HG02588 (cell line): Measurements from ENCODE around the gene SOBP.

ENCODE experiments used
- ATAC-seq: cut with Tn5 transposase; IDR thresholded peaks from one replicate; pipeline ENCODE4 v1.9.1; 2021; ENCODE audit warnings: mild to moderate bottlenecking, moderate library complexity; ENCODE audit not compliant: unreplicated experiment

SOBP gene

DNA sequence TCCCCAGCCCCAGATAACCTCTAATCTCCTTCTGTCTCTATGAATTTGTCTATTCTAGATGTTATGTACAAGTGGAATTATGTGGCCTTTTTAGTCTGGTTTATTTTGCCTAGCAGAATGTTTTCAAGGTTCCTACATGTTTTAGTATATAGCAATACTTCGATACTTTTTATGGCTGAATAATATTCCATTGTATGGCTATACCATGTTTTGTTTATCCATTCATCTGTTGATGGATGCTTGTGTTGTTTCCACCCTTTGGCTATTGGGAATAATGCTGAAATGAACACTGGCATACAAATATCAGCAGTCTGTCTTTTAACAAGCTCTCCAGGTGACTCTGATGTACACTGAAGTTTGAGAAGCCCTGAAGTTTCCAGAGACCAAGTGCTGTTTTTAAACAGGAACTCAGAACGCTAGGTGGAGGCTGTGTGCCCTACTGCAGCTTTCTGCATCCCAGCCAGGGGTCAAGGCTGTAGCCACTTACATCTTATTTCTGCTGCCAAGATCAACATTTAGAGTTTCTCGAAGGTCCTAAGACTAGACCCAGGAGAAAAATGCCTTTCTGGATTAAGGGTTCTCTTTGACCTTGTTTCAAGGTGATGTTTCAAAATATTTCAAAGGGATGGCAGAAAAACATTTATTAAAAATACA, 123.0 kb downstream of the SOBP start:
- ATAC-seq: no peak

- no peak for ATAC-seq
These were observed 123.9 kb downstream of the SOBP start for GRCh38 chr6:107613651-107614379.

DNA sequence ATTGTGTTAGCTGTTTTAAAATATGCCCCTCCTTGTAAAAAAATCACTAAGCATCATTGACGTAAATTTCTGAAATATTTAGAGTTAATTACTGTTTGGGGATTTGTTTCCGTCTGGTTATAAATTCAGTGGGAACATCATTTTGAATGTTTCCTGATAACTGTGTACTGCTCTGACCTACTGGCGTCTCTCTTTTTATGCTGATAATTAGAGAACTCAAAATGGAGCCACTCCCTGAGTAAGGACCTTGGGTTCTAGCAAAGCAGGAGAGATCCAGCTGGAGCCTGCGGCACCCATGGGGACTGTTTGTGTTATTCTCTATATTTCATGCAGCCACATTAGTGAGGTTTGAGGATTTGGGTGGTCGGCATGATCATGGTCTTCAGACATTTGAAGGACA, 124.9 kb downstream of the SOBP start:
- no peak for ATAC-seq

DNA sequence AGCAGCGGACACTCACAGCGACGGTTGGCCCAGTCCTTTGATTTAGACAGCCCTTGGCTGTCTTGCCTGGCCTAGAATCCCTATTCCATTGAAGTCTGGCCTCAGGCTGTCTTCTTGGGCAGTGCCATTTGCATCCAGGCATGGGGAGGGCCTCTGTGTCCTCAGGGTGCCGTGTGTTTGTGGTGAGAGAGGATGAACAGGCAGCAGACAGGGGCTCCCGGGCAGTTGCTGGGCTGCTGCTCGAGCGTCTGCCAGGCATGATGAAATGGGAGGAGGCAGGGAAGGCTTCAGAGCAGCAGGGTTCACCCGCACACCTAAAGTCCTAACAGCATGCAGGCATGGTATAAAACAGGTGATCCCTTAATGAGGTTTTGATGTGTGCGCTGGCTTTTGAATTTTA, 126.9 kb downstream of the SOBP start:
- ATAC-seq: no peak

GRCh38 chr6:107617341-107617932, 127.5 kb downstream of the SOBP start:
- ATAC-seq: no peak

DNA sequence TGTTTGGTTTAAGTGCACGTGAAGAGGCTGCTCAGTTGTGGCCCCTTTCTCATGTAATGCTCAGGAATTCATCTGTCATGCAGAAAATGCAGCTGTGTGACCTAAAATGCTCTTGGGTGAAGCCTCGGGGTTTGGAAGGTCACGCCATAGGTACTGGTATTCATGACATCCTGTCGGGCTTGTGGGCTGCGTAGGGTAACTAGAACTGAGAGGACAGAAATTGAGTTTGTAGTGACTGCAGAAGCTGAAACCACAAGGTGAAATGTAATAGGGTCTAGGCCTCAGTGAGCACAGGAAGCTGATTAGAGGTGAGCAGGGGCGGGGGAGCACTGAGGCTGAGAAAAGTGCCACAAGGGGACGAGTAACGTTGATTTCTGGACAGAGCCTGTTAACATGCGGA, 128.8 kb downstream of the SOBP start:
- ATAC-seq: peak; percentile 95

DNA sequence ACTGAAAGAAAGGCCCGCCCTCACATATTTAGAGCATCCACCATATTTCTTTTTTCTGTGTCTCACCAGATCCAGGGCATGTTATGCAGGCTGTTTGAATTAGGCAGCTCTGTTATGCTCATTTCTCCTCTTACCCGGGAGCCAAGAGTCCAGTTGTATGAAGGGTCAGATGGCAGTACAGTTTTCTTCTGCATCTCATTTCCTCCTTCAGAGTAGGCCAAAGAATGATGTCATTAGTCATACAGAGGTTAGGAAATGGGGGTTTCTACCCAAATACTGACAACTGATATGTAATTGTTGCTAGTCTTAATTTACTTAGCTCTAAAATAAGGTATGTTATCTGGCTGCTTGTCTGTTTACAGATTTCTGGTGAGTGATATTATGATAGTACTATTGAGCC, 130.8 kb downstream of the SOBP start:
- ATAC-seq: no peak

DNA sequence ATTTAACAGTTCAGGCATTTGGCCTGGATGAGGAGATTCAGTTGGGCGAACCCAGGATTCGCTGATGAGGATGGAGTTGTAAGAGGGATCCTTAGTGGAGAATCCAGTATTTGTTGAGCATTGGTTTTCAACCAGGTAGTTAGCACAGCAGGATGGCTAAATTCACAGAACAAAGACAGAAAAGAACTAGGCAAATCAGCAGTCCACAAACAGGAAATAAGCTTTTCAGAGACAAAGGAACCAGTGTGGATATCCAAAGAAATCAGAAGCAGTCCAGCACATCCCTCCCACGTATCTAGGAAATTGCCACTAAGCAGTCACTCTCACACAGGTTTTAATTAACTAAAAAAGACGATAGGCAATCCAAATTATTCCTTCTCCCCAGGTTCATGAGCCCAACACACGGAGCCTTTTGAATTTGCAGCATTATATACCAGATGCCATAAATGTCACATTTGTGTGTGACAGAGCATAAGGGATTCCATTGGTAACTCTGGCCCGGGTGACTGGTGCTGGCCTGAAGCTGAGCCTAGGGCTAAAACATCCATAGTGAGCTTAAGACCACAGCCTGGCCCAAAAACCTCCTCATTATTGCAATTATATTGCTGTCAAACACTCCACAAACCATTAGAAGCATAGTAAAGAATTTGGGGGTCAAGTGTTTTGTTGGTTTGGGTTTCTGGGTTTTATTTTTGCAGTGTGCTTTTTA, 131.5 kb downstream of the SOBP start:
- no peak for ATAC-seq

- ATAC-seq: no peak
These were observed 132.4 kb downstream of the SOBP start for GRCh38 chr6:107622269-107622668.

DNA sequence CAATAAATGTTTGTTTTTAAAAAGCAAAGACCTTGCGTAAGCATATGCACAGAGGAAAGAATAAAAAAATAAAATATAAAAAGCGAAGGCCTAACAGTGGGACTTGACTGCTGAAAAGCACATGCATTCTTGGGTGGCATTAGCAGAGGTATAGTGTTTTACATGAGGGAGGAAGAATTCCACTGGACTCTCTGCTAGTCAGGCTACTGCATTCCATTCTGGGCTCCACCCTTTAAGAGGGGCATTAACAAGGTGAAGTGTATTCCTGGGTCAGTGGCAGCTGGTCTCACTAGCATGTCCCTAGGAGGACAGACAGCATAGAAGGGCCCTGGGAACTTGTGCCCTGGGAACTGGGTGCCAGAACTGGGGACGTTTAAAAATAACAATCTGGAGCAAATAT, 134.1 kb downstream of the SOBP start:
- ATAC-seq: no peak

DNA sequence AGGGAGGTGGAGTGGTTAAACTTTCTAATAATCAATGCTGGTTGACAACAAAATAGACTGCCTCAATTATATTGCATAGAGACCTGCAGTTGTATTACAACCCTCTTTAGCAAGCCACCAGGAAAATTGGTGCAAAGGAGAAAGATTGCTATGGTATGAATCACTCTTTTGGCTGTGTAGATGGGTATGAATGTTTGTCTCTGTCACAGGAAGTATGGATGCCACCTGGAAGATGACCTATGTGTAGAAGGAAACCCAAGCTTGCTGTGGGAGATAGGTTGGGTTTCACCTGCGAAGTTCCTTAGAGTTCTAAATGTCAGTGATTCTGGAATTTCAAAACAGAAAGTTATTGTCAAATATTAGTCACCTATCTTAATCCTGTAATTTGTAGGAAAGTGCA, 134.6 kb downstream of the SOBP start:
- ATAC-seq: no peak

- ATAC-seq: no peak
These were observed 135.3 kb downstream of the SOBP start for GRCh38 chr6:107625264-107625663.

DNA sequence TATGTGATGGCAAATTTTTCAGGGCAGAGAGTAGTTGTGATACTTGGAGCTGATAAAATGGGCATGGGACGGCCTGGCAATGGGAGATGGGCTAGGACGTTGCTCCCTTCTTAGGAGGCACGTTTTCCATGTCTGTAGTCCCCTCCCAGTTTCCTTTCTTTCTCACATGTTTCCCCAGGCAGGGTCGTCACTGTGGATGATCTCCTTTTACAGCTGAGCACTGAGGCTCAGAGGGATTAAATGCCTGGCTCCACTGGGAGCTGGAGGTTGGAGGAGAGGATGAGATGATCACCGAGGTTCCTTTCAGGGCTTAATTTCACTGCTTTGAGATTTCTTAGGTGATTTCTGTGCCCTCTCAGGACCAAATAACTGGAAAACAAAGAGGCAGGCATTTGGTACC, 136.7 kb downstream of the SOBP start:
- ATAC-seq: no peak

DNA sequence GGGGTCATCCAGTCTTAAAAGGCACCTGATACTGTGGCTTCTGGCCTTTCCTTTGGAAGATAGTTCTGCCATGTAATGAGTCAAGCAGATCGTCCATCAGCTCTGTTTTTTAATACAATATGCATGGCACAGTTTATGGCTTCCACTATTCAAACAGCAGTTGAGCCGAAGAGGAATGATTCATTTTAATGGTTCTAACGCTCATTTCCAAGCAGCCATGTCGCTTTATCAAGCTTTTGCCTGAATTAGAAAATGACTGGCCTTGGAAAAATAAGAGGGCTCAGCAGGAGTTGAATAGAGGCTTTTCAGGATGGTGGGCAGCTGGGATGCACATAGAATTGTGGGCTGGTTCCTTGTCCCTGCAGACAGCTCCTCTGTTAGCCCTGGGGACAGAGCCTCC, 138.1 kb downstream of the SOBP start:
- no peak for ATAC-seq

DNA sequence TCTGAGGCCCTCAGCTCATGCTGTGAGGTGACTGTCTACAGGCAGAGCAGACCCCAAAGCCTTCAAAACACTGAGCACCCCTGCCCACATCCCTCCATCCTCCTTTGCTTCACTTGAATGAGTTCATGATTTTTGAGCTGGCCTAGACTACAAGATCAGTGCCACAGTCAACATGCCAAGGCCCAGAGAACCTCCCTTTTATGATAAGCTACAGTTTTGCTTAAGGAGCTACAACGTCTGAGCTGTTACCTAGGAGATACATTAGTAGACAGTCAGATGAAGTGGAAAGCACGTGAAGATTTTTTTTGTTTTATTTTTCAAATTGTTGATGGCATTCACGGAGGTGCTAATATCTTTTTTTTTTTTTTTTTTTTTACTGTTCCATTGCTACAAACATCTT, 139.0 kb downstream of the SOBP start:
- ATAC-seq: no peak

DNA sequence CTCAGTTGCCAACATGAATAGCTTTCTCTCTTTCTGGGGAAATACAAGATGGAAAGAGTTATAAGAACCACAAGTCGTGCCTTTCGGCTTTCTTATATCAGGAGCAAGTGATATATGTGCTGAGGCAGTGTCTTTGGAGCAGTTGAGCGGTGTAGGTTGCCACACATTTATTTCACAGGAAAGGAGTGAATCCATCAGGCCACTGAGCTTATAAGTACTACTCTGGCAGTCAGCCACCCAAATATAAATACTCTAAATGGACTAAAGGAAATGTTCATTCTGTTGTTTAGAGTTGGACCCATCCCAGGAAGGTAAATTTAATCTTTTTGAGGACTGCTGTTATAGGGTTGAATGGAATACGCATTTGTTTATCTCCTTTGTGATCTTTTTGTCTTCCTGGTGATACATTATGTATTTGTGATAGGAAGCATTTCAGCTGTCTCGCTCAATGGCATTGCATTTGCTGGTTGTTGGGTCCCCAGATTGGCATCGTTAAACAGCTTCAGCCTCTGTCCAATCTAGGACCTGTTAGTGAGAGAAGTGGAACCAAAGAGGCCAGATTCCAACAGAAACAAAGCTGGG, 139.7 kb downstream of the SOBP start:
- no peak for ATAC-seq

DNA sequence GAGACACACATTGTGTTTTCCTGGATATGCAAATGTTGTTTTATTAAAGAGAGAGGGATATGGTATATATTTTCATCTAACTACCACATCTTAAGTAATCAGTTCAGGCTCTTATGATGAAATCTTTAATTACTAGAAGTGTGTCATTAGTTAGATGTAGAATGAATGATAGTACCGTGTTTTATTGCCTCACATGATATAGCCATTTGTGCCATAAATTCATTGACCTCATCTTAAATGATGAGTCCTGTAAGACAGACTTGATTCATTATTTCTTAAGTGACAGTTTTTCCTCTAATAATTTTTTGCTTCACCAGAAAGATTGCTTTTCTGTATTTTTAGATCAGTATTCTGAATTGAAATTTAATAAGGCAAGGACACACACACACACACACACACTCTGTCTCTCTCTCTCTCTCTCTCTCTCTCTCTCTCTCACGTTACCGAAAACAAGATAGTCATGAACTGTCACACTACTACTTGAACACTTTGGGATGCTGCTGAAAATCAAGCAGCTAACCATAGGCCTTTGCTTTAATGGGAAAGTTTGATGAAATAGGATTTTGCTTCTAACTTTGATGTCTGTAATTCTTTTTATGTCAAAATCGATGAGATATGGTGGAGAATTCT, 140.5 kb downstream of the SOBP start:
- ATAC-seq: no peak

- no peak for ATAC-seq
These were observed 142.6 kb downstream of the SOBP start for GRCh38 chr6:107632381-107633136.

DNA sequence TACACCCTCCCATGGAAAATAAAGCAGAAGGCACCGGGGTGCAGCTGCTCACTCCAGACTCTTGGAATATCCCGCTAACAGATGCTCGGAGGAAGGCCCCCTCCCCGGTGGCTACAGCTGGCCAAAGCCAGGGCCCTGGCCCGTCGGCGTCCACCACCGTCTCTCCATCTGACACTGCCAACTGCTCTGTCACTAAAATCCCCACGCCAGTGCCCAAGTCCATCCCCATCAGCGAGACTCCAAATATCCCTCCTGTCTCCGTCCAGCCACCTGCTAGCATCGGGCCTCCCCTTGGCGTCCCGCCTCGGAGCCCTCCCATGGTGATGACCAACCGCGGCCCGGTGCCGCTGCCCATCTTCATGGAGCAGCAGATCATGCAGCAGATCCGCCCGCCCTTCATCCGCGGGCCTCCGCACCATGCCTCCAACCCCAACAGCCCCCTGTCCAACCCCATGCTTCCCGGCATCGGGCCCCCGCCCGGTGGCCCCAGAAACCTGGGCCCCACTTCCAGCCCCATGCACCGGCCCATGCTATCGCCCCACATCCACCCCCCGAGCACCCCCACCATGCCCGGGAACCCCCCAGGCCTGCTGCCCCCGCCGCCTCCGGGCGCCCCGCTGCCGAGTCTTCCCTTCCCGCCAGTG, 143.9 kb downstream of the SOBP start:
- no peak for ATAC-seq
